ENCODE results near the gene HOMER2. TPM values are rescaled to one million over a fixed set of nuclear protein-coding genes. Genes with fewer than 3 reads are reported as not detected.

The HOMER2 gene
- total and polyA plus RNA-seq, 2 of the 13 experiments (the other 11 are each of a cell fraction or from before 2014, with no cell fraction given), result 12.9 to 14.1 TPM

GRCh38 chr15:82919231-82919886 lies 33.2 kb downstream of the HOMER2 start (continued):
- TF ChIP-seq, protein P1, sequence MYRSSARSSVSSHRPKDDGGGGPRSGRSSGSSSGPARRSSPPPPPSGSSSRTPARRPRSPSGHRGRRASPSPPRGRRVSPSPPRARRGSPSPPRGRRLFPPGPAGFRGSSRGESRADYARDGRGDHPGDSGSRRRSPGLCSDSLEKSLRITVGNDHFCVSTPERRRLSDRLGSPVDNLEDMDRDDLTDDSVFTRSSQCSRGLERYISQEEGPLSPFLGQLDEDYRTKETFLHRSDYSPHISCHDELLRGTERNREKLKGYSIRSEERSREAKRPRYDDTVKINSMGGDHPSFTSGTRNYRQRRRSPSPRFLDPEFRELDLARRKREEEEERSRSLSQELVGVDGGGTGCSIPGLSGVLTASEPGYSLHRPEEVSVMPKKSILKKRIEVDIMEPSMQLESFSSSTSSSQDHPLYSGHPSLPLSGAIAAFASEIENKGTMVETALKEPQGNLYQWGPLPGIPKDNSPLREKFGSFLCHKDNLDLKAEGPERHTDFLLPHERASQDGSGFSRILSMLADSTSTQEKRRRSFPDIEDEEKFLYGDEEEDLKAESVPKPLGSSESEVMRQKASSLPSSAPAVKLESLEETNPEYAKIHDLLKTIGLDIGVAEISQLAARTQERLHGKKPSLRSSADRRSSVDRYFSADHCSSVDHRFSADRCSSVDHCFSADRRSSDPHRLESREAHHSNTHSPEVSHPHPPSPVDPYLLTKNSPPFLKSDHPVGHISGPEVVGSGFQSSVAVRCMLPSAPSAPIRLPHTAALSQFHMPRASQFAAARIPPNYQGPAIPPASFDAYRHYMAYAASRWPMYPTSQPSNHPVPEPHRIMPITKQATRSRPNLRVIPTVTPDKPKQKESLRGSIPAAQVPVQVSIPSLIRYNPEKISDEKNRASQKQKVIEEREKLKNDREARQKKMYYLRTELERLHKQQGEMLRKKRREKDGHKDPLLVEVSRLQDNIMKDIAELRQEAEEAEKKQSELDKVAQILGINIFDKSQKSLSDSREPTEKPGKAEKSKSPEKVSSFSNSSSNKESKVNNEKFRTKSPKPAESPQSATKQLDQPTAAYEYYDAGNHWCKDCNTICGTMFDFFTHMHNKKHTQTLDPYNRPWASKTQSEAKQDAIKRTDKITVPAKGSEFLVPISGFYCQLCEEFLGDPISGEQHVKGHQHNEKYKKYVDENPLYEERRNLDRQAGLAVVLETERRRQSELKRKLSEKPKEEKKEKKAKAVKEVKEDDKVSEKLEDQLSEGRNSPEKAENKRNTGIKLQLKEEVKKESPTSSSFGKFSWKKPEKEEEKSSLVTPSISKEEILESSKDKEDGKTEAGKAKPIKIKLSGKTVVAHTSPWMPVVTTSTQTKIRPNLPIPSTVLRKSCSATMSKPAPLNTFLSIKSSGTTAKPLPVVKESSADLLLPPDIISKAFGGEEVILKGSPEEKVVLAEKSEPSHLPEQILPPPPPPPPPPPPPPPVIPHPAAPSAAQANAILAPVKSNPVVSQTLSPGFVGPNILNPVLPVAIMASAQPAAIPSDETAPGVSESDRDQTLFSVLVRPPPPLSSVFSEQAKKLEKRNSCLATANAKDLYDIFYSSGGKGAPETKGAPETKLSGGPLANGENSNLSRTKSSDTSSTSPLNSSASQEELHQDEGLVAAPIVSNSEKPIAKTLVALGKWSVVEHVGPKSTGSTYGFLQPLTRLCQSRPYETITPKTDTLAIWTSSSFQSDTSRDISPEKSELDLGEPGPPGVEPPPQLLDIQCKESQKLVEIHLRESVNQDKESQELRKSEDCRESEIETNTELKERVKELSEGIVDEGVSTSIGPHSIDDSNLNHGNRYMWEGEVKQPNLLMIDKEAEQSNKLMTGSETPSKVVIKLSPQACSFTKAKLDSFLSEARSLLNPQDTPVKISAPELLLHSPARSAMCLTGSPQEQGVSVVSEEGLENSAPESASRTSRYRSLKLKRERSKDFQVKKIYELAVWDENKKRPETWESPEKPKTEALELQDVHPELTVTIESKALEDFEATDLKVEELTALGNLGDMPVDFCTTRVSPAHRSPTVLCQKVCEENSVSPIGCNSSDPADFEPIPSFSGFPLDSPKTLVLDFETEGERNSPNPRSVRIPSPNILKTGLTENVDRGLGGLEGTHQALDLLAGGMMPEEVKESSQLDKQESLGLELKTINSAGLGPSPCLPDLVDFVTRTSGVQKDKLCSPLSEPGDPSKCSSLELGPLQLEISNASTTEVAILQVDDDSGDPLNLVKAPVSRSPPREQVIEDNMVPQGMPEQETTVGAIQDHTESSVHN (CRISPR knock-in tag; IDR thresholded peaks at IDR 0.05), result no peak
- peak; percentile 29; the same call in 1 of the 2 replicates for TF ChIP-seq ZNF362 (CRISPR knock-in tag; IDR thresholded peaks at IDR 0.05; ENCODE audit: borderline replicate concordance)
- no peak for TF ChIP-seq RELA (CRISPR knock-in tag; IDR thresholded peaks at IDR 0.05)
- TF ChIP-seq NCOA2 (CRISPR knock-in tag; IDR thresholded peaks at IDR 0.05), result peak; percentile 67
- TF ChIP-seq ZBTB37 (CRISPR knock-in tag; IDR thresholded peaks at IDR 0.05), result no peak
- TF ChIP-seq PHF8 (CRISPR knock-in tag; IDR thresholded peaks at IDR 0.05), result peak; percentile 34; the same call in 1 of the 2 replicates
- 0 out of 2 replicates have a peak, but pooled peaks have one; percentile 47 for TF ChIP-seq TP53 (CRISPR knock-in tag; conservative IDR thresholded peaks at IDR 0.05)
- no peak for TF ChIP-seq SOX6 (IDR thresholded peaks at IDR 0.05)
- peak; percentile 69 for TF ChIP-seq SOX6 (CRISPR knock-in tag; IDR thresholded peaks at IDR 0.05)
- peak; percentile 75 for TF ChIP-seq NR2F6 (IDR thresholded peaks at IDR 0.05)
- 0 out of 2 replicates have a peak, but pooled peaks have one; percentile 32 for TF ChIP-seq NR2F6 (CRISPR knock-in tag; IDR thresholded peaks at IDR 0.05)
- peak; percentile 76; the same call in 1 of the 2 replicates for TF ChIP-seq ZBTB43 (CRISPR knock-in tag; conservative IDR thresholded peaks at IDR 0.05)
- peak; percentile 75 for TF ChIP-seq ELF3 (CRISPR knock-in tag; IDR thresholded peaks at IDR 0.05)
- TF ChIP-seq SRSF9 (IDR thresholded peaks at IDR 0.05; ENCODE audit: borderline replicate concordance, insufficient read depth, low read depth, low read length, poor library complexity, severe bottlenecking), result no peak
- TF ChIP-seq KDM6A (CRISPR knock-in tag; IDR thresholded peaks at IDR 0.05; ENCODE audit: low read depth), result 0 out of 2 replicates have a peak, but pooled peaks have one; percentile 4
- no peak for TF ChIP-seq MBNL3 (CRISPR knock-in tag; conservative IDR thresholded peaks at IDR 0.05)
- TF ChIP-seq, protein P2, sequence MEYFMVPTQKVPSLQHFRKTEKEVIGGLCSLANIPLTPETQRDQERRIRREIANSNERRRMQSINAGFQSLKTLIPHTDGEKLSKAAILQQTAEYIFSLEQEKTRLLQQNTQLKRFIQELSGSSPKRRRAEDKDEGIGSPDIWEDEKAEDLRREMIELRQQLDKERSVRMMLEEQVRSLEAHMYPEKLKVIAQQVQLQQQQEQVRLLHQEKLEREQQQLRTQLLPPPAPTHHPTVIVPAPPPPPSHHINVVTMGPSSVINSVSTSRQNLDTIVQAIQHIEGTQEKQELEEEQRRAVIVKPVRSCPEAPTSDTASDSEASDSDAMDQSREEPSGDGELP (IDR thresholded peaks at IDR 0.05; ENCODE audit: borderline replicate concordance, low read depth), result peak; percentile 38; the same call in 1 of the 2 replicates
